Cardiac septum (tissue), 1 donor: ENCODE measurements around the gene RBFOX2. TPM values are rescaled to one million over a fixed set of nuclear protein-coding genes. Genes with fewer than 3 reads are reported as not detected.

Experiments used
- DNase-seq: peaks from one replicate; pipeline ENCODE4 v3.0.0-alpha.2; 2020; ENCODE audit warnings: low spot score
- intact Hi-C: fragments of 100-400 bp; cut with DNase I; formaldehyde crosslinking; loops from one replicate; pipeline ENCODE4 v1.14.0; 2022
- total RNA-seq: library from RNA; stranded (reverse); fragmentation: NEBNext Ultra II Directional; extraction: Animal tissue kit (Norgen Biotek cat#: 25700); gene quantifications from one replicate; pipeline ENCODE4 v1.2.1, GENCODE V29; 2021
- donor health status: DM: no; HTN: no; CAD: no.

The RBFOX2 gene
- total RNA-seq, 1 donor from 2014 or later = 102 TPM

- intact Hi-C loops = no loop called here
- DNase-seq = no peak
Observed at GRCh38 chr22:35987487-35987886, 41.1 kb downstream of the RBFOX2 start.

GRCh38 chr22:35986088-35986487 lies 42.5 kb downstream of the RBFOX2 start:
- intact Hi-C loops = no loop called here
- DNase-seq = no peak

- DNase-seq = no peak
- intact Hi-C loops = no loop called here
Observed at GRCh38 chr22:35985371-35985770, 43.3 kb downstream of the RBFOX2 start.

- intact Hi-C loops = no loop called here
- DNase-seq = no peak
Observed at GRCh38 chr22:35984183-35985175, 44.1 kb downstream of the RBFOX2 start.

GRCh38 chr22:35981900-35982299 lies 46.7 kb downstream of the RBFOX2 start:
- no peak for DNase-seq
- intact Hi-C loops = no loop called here

GRCh38 chr22:35978889-35979288 lies 49.7 kb downstream of the RBFOX2 start:
- no peak for DNase-seq
- intact Hi-C loops = no loop called here

- no peak for DNase-seq
- intact Hi-C loops = no loop called here
Observed at GRCh38 chr22:35978201-35978600, 50.4 kb downstream of the RBFOX2 start.

- DNase-seq = no peak
Observed at GRCh38 chr22:35977136-35977535, 51.5 kb downstream of the RBFOX2 start.

GRCh38 chr22:35973388-35973787 lies 55.2 kb downstream of the RBFOX2 start:
- no peak for DNase-seq
- intact Hi-C loops = loop anchor here (5.0 kb wide), 1 partner anchor 54 kb away; the partner anchor contains the start of gene RBFOX2

More at GRCh38 chr22:35977136-35977535, 51.5 kb downstream of the RBFOX2 start:
- intact Hi-C loops = no loop called here

- intact Hi-C loops = loop anchor here (5.0 kb wide), 1 partner anchor 55 kb away; the partner anchor contains the start of gene RBFOX2
Observed at GRCh38 chr22:35972559-35972958, 56.1 kb downstream of the RBFOX2 start.

GRCh38 chr22:35971456-35972119 lies 57.0 kb downstream of the RBFOX2 start:
- no peak for DNase-seq
- intact Hi-C loops = loop anchor here (5.0 kb wide), 1 partner anchor 56 kb away; the partner anchor contains the start of gene RBFOX2

More at GRCh38 chr22:35972559-35972958, 56.1 kb downstream of the RBFOX2 start:
- no peak for DNase-seq

GRCh38 chr22:35970616-35971455 lies 57.8 kb downstream of the RBFOX2 start:
- intact Hi-C loops = loop anchor here (5.0 kb wide), 1 partner anchor 56 kb away; the partner anchor contains the start of gene RBFOX2
- DNase-seq = no peak

GRCh38 chr22:35967046-35967397 lies 61.6 kb downstream of the RBFOX2 start:
- DNase-seq = no peak
- intact Hi-C loops = no loop called here

GRCh38 chr22:35966314-35967045 lies 62.1 kb downstream of the RBFOX2 start:
- intact Hi-C loops = no loop called here

GRCh38 chr22:35963237-35963810 lies 65.3 kb downstream of the RBFOX2 start:
- intact Hi-C loops = loop anchor here (5.0 kb wide), 1 partner anchor 34 kb away; no protein-coding TSS in a partner anchor
- DNase-seq = no peak

More at GRCh38 chr22:35966314-35967045, 62.1 kb downstream of the RBFOX2 start:
- no peak for DNase-seq

- intact Hi-C loops = loop anchor here (5.0 kb wide), 1 partner anchor 36 kb away; no protein-coding TSS in a partner anchor
- DNase-seq = peak; percentile 71
Observed at GRCh38 chr22:35961480-35962295, 66.9 kb downstream of the RBFOX2 start.

- intact Hi-C loops = loop anchor here (5.0 kb wide), 1 partner anchor 36 kb away; no protein-coding TSS in a partner anchor
- no peak for DNase-seq
Observed at GRCh38 chr22:35960854-35961253, 67.8 kb downstream of the RBFOX2 start.
